Fibroblast of villous mesenchyme (primary cell): ENCODE results near the gene RBPJ. TPM values are rescaled to one million over a fixed set of nuclear protein-coding genes. Genes with fewer than 3 reads are reported as not detected.

Experiments used
- DNase-seq: peaks from one replicate; pipeline ENCODE4 v3.0.0-alpha.2; 2010; ENCODE audit warnings: low read depth
- H3K4me3 ChIP-seq: 2 replicates; pipeline ENCODE4 v1.5.1; 2011; ENCODE audit warnings: low read depth, mild to moderate bottlenecking, low read length
- CTCF ChIP-seq: IDR thresholded peaks from 2 replicates; pipeline ENCODE4 v1.5.1; 2012; ENCODE audit warnings: low read depth, mild to moderate bottlenecking, low read length; ENCODE audit not compliant: insufficient read depth
- total RNA-seq: library from RNA; depleted of rRNA; stranded (reverse); fragments of >200 nt; gene quantifications from 2 replicates; pipeline ENCODE4 v1.2.3, GENCODE V29; 2012

Gene RBPJ
- total RNA-seq, 1 donor = 58.7 TPM

GRCh38 chr4:26294904-26295303, 25.9 kb upstream of the RBPJ start:
- DNase-seq = no peak
- no peak for TF ChIP-seq CTCF
- no peak overlapping the region for H3K4me3 ChIP-seq

- no peak for TF ChIP-seq CTCF
- no peak for DNase-seq
- H3K4me3 ChIP-seq = no peak overlapping the region
Measured at GRCh38 chr4:26296021-26296420, 24.8 kb upstream of the RBPJ start.

GRCh38 chr4:26296514-26296913, 24.3 kb upstream of the RBPJ start:
- no peak for DNase-seq
- no peak for TF ChIP-seq CTCF
- H3K4me3 ChIP-seq = no peak overlapping the region

- no peak overlapping the region for H3K4me3 ChIP-seq
- DNase-seq = no peak
- no peak for TF ChIP-seq CTCF
Measured at GRCh38 chr4:26297219-26297618, 23.6 kb upstream of the RBPJ start.

GRCh38 chr4:26298198-26298947, 22.4 kb upstream of the RBPJ start:
- H3K4me3 ChIP-seq = no peak overlapping the region
- no peak for TF ChIP-seq CTCF
- DNase-seq = peak; percentile 32

GRCh38 chr4:26299254-26299882, 21.4 kb upstream of the RBPJ start:
- DNase-seq = peak; percentile 34
- TF ChIP-seq CTCF = no peak

More at GRCh38 chr4:26299254-26299882, 21.4 kb upstream of the RBPJ start:
- H3K4me3 ChIP-seq = no peak overlapping the region
